Measurements from ENCODE around the gene CALY.

The CALY gene

GRCh38 chr10:133336577-133337369 lies at the start of gene CALY:
TSS of gene CALY (minus strand) at chr10:133336896. CDS start at chr10:133328989, 7,907 bp downstream.
- Histone ChIP-seq H3K4me1 (ENCODE audit: control insufficient read depth, insufficient read depth, low read length, unreplicated experiment) (peaks cover 5% of the 10 kb centered on the region), H3K79me2 (ENCODE audit: control insufficient read depth, insufficient read depth, low read length, unreplicated experiment) (no peaks in the 10 kb centered on the region), H3K4me3 (ENCODE audit: low read depth, low read length) (peak within 1 kb of the TSS; percentile 66), H2AFZ (ENCODE audit: low read length, unreplicated experiment) (no peak within 1 kb of the TSS), H3K27ac (ENCODE audit: low read depth, low read length) (no peak within 1 kb of the TSS), H3K27me3 (ENCODE audit: insufficient read depth, low read length) (peaks cover 53% of the 10 kb centered on the region), H3K36me3 (ENCODE audit: insufficient read depth, low read length) (no peaks in the 10 kb centered on the region)

- no peaks in the 10 kb centered on the region for H3K79me2 ChIP-seq (ENCODE audit: control insufficient read depth, insufficient read depth, low read length, unreplicated experiment)
- no peak overlapping the region for H2AFZ ChIP-seq (ENCODE audit: low read length, unreplicated experiment)
- H3K27ac ChIP-seq (ENCODE audit: low read depth, low read length): no peak overlapping the region
- no peak overlapping the region for H3K4me3 ChIP-seq (ENCODE audit: low read depth, low read length)
- no peaks in the 10 kb centered on the region for H3K36me3 ChIP-seq (ENCODE audit: insufficient read depth, low read length)
- H3K4me1 ChIP-seq (ENCODE audit: control insufficient read depth, insufficient read depth, low read length, unreplicated experiment): no peaks in the 10 kb centered on the region
- H3K27me3 ChIP-seq (ENCODE audit: insufficient read depth, low read length): no peaks in the 10 kb centered on the region
These were observed 48.5 kb upstream of the CALY start for GRCh38 chr10:133385214-133385613.

GRCh38 chr10:133384071-133384470 lies 47.4 kb upstream of the CALY start:
- Histone ChIP-seq H3K79me2 (ENCODE audit: control insufficient read depth, insufficient read depth, low read length, unreplicated experiment) (no peaks in the 10 kb centered on the region), H3K27me3 (ENCODE audit: insufficient read depth, low read length) (no peaks in the 10 kb centered on the region), H3K4me1 (ENCODE audit: control insufficient read depth, insufficient read depth, low read length, unreplicated experiment) (no peaks in the 10 kb centered on the region), H2AFZ (ENCODE audit: low read length, unreplicated experiment) (no peak overlapping the region), H3K4me3 (ENCODE audit: low read depth, low read length) (no peak overlapping the region), H3K27ac (ENCODE audit: low read depth, low read length) (no peak overlapping the region), H3K36me3 (ENCODE audit: insufficient read depth, low read length) (no peaks in the 10 kb centered on the region)

GRCh38 chr10:133383551-133383950 lies 46.9 kb upstream of the CALY start:
- H3K79me2 ChIP-seq (ENCODE audit: control insufficient read depth, insufficient read depth, low read length, unreplicated experiment): no peaks in the 10 kb centered on the region
- H3K4me3 ChIP-seq (ENCODE audit: low read depth, low read length): no peak overlapping the region
- no peaks in the 10 kb centered on the region for H3K27me3 ChIP-seq (ENCODE audit: insufficient read depth, low read length)
- H3K4me1 ChIP-seq (ENCODE audit: control insufficient read depth, insufficient read depth, low read length, unreplicated experiment): no peaks in the 10 kb centered on the region
- H2AFZ ChIP-seq (ENCODE audit: low read length, unreplicated experiment): no peak overlapping the region
- no peak overlapping the region for H3K27ac ChIP-seq (ENCODE audit: low read depth, low read length)
- H3K36me3 ChIP-seq (ENCODE audit: insufficient read depth, low read length): no peaks in the 10 kb centered on the region

- H3K4me1 ChIP-seq (ENCODE audit: control insufficient read depth, insufficient read depth, low read length, unreplicated experiment): no peaks in the 10 kb centered on the region
- H2AFZ ChIP-seq (ENCODE audit: low read length, unreplicated experiment): no peak overlapping the region
- no peak overlapping the region for H3K27ac ChIP-seq (ENCODE audit: low read depth, low read length)
These were observed 44.3 kb upstream of the CALY start for GRCh38 chr10:133381036-133381435.

GRCh38 chr10:133379801-133380666 lies 43.3 kb upstream of the CALY start:
- H3K79me2 ChIP-seq (ENCODE audit: control insufficient read depth, insufficient read depth, low read length, unreplicated experiment): no peaks in the 10 kb centered on the region
- H3K36me3 ChIP-seq (ENCODE audit: insufficient read depth, low read length): no peaks in the 10 kb centered on the region
- H2AFZ ChIP-seq (ENCODE audit: low read length, unreplicated experiment): no peak overlapping the region
- peak overlapping the region; percentile 82 for H3K4me3 ChIP-seq (ENCODE audit: low read depth, low read length)
- H3K27ac ChIP-seq (ENCODE audit: low read depth, low read length): no peak overlapping the region
- H3K4me1 ChIP-seq (ENCODE audit: control insufficient read depth, insufficient read depth, low read length, unreplicated experiment): no peaks in the 10 kb centered on the region
- H3K27me3 ChIP-seq (ENCODE audit: insufficient read depth, low read length): no peaks in the 10 kb centered on the region

More at GRCh38 chr10:133381036-133381435, 44.3 kb upstream of the CALY start:
- H3K36me3 ChIP-seq (ENCODE audit: insufficient read depth, low read length): no peaks in the 10 kb centered on the region
- no peaks in the 10 kb centered on the region for H3K79me2 ChIP-seq (ENCODE audit: control insufficient read depth, insufficient read depth, low read length, unreplicated experiment)
- no peaks in the 10 kb centered on the region for H3K27me3 ChIP-seq (ENCODE audit: insufficient read depth, low read length)
- no peak overlapping the region for H3K4me3 ChIP-seq (ENCODE audit: low read depth, low read length)

GRCh38 chr10:133379152-133379800 lies 42.6 kb upstream of the CALY start, which contains the start of gene PAOX:
TSS of gene PAOX (plus strand) at chr10:133379262. CDS start at chr10:133379317, 55 bp downstream.
- peak within 1 kb of the TSS; percentile 62 for H2AFZ ChIP-seq (ENCODE audit: low read length, unreplicated experiment)
- no peaks in the 10 kb centered on the region for H3K27me3 ChIP-seq (ENCODE audit: insufficient read depth, low read length)
- no peak within 1 kb of the TSS for H3K27ac ChIP-seq (ENCODE audit: low read depth, low read length)

GRCh38 chr10:133378251-133379096 lies 41.8 kb upstream of the CALY start:
- Histone ChIP-seq H3K79me2 (ENCODE audit: control insufficient read depth, insufficient read depth, low read length, unreplicated experiment) (no peaks in the 10 kb centered on the region), H3K4me3 (ENCODE audit: low read depth, low read length) (peak overlapping the region; percentile 77), H3K27ac (ENCODE audit: low read depth, low read length) (no peak overlapping the region), H2AFZ (ENCODE audit: low read length, unreplicated experiment) (peak overlapping the region; percentile 62), H3K27me3 (ENCODE audit: insufficient read depth, low read length) (no peaks in the 10 kb centered on the region), H3K36me3 (ENCODE audit: insufficient read depth, low read length) (no peaks in the 10 kb centered on the region), H3K4me1 (ENCODE audit: control insufficient read depth, insufficient read depth, low read length, unreplicated experiment) (peaks cover 4% of the 10 kb centered on the region)

More at GRCh38 chr10:133379152-133379800, 42.6 kb upstream of the CALY start, which contains the start of gene PAOX:
- H3K36me3 ChIP-seq (ENCODE audit: insufficient read depth, low read length): no peaks in the 10 kb centered on the region
- no peaks in the 10 kb centered on the region for H3K4me1 ChIP-seq (ENCODE audit: control insufficient read depth, insufficient read depth, low read length, unreplicated experiment)
- peak within 1 kb of the TSS; percentile 82 for H3K4me3 ChIP-seq (ENCODE audit: low read depth, low read length)
- no peaks in the 10 kb centered on the region for H3K79me2 ChIP-seq (ENCODE audit: control insufficient read depth, insufficient read depth, low read length, unreplicated experiment)

- no peaks in the 10 kb centered on the region for H3K79me2 ChIP-seq (ENCODE audit: control insufficient read depth, insufficient read depth, low read length, unreplicated experiment)
- peak overlapping the region; percentile 30 for H2AFZ ChIP-seq (ENCODE audit: low read length, unreplicated experiment)
- H3K4me1 ChIP-seq (ENCODE audit: control insufficient read depth, insufficient read depth, low read length, unreplicated experiment): peaks cover 4% of the 10 kb centered on the region
- no peak overlapping the region for H3K27ac ChIP-seq (ENCODE audit: low read depth, low read length)
- no peaks in the 10 kb centered on the region for H3K27me3 ChIP-seq (ENCODE audit: insufficient read depth, low read length)
- no peaks in the 10 kb centered on the region for H3K36me3 ChIP-seq (ENCODE audit: insufficient read depth, low read length)
- H3K4me3 ChIP-seq (ENCODE audit: low read depth, low read length): peak overlapping the region; percentile 77
These were observed 41.1 kb upstream of the CALY start for GRCh38 chr10:133377818-133378250.

All from ACC112 (cell line).